Lower lobe of right lung (tissue), 2 donors: ENCODE results near the gene RTN4IP1. TPM values are rescaled to one million over a fixed set of nuclear protein-coding genes. Genes with fewer than 3 reads are reported as not detected.
A peak's percentile ranks its signal among the peaks of the same experiment; 100 is the strongest.

Source experiments
- ATAC-seq, 2 donors: fragments of 200-7000 bp; cut with Tn5 transposase; one replicate each; pipeline ENCODE4 v1.9.1; 2020 to 2022; ENCODE audit warnings: mild to moderate bottlenecking in 2 of 2, moderate library complexity in 2 of 2
- DNase-seq: peaks from one replicate; pipeline ENCODE4 v3.0.0-alpha.2; 2020
- H3K27ac ChIP-seq: fragments of 200-600 bp; one replicate; pipeline ENCODE4 v1.8.0; 2022
- H3K27me3 ChIP-seq: fragments of 200-600 bp; one replicate; pipeline ENCODE4 v1.8.0; 2022; ENCODE audit warnings: low read depth
- H3K36me3 ChIP-seq: fragments of 200-600 bp; one replicate; pipeline ENCODE4 v1.8.0; 2022; ENCODE audit warnings: mild to moderate bottlenecking
- H3K4me1 ChIP-seq: fragments of 200-600 bp; one replicate; pipeline ENCODE4 v1.8.0; 2022
- H3K4me3 ChIP-seq: fragments of 200-600 bp; one replicate; pipeline ENCODE4 v1.8.0; 2022; ENCODE audit warnings: mild to moderate bottlenecking
- H3K9me3 ChIP-seq: fragments of 200-600 bp; one replicate; pipeline ENCODE4 v1.8.0; 2022
- CTCF ChIP-seq: fragments of 200-600 bp; IDR thresholded peaks from one replicate; pipeline ENCODE4 v1.8.0; 2022; ENCODE audit warnings: antibody characterized with exemption, mild to moderate bottlenecking
- intact Hi-C: fragments of 100-400 bp; cut with DNase I; formaldehyde crosslinking; loops from one replicate; pipeline ENCODE4 v1.11.0; 2022
- total RNA-seq: library from RNA; stranded (reverse); fragmentation: NEBNext Ultra II Directional; extraction: Animal tissue kit (Norgen Biotek cat#: 25700); gene quantifications from one replicate; pipeline ENCODE4 v1.2.1, GENCODE V29; 2021
- donor health status: DM: no; HTN: yes; CAD: no; lungs with severe emphysema.

RTN4IP1 gene
- total RNA-seq, 1 donor from 2014 or later = 4.1 TPM

- Histone ChIP-seq H3K36me3 (peaks cover 46% of the 10 kb centered on the region), H3K9me3 (no peaks in the 10 kb centered on the region), H3K4me3 (no peak overlapping the region), H3K27me3 (no peaks in the 10 kb centered on the region), H3K4me1 (peaks cover 11% of the 10 kb centered on the region), H3K27ac (no peak overlapping the region)
- TF ChIP-seq CTCF = no peak
- no peak for ATAC-seq
- intact Hi-C loops = no loop called here
- DNase-seq = no peak
Observed at GRCh38 chr6:106534004-106534403, 95.3 kb downstream of the RTN4IP1 start.

- Histone ChIP-seq H3K4me3 (no peak overlapping the region), H3K27me3 (no peaks in the 10 kb centered on the region), H3K36me3 (peaks cover 48% of the 10 kb centered on the region), H3K4me1 (peaks cover 5% of the 10 kb centered on the region), H3K27ac (no peak overlapping the region), H3K9me3 (no peaks in the 10 kb centered on the region)
- TF ChIP-seq CTCF = no peak
- ATAC-seq (peak; percentile 40 to 69), DNase-seq (no peak)
- intact Hi-C loops = no loop called here
Observed at GRCh38 chr6:106533054-106533453, 96.2 kb downstream of the RTN4IP1 start.

GRCh38 chr6:106530502-106530901 is 98.8 kb downstream of the RTN4IP1 start:
- peaks cover 6% of the 10 kb centered on the region for H3K4me1 ChIP-seq
- H3K27me3 ChIP-seq = no peaks in the 10 kb centered on the region
- TF ChIP-seq CTCF = no peak
- intact Hi-C loops = no loop called here
- H3K27ac ChIP-seq = no peak overlapping the region
- DNase-seq = no peak
- ATAC-seq = no peak
- peaks cover 45% of the 10 kb centered on the region for H3K36me3 ChIP-seq
- H3K9me3 ChIP-seq = no peaks in the 10 kb centered on the region
- H3K4me3 ChIP-seq = no peak overlapping the region

GRCh38 chr6:106530026-106530425 is 99.3 kb downstream of the RTN4IP1 start:
- H3K27me3 ChIP-seq = no peaks in the 10 kb centered on the region
- intact Hi-C loops = no loop called here
- H3K36me3 ChIP-seq = peaks cover 45% of the 10 kb centered on the region
- H3K4me3 ChIP-seq = no peak overlapping the region
- DNase-seq (no peak), ATAC-seq (no peak)
- H3K4me1 ChIP-seq = peaks cover 6% of the 10 kb centered on the region
- no peaks in the 10 kb centered on the region for H3K9me3 ChIP-seq
- no peak overlapping the region for H3K27ac ChIP-seq
- no peak for TF ChIP-seq CTCF

- Histone ChIP-seq H3K4me1 (peaks cover 12% of the 10 kb centered on the region), H3K27ac (no peak overlapping the region), H3K36me3 (peaks cover 45% of the 10 kb centered on the region), H3K4me3 (no peak overlapping the region), H3K9me3 (no peaks in the 10 kb centered on the region), H3K27me3 (no peaks in the 10 kb centered on the region)
- no peak for DNase-seq
- intact Hi-C loops = no loop called here
- no peak for TF ChIP-seq CTCF
- no peak for ATAC-seq
Observed at GRCh38 chr6:106529438-106529837, 99.9 kb downstream of the RTN4IP1 start.

GRCh38 chr6:106528521-106528920 is 100.8 kb downstream of the RTN4IP1 start:
- no peak for DNase-seq
- TF ChIP-seq CTCF = no peak
- Histone ChIP-seq H3K27ac (no peak overlapping the region), H3K4me1 (peaks cover 21% of the 10 kb centered on the region), H3K4me3 (no peak overlapping the region), H3K27me3 (no peaks in the 10 kb centered on the region), H3K36me3 (peaks cover 37% of the 10 kb centered on the region), H3K9me3 (no peaks in the 10 kb centered on the region)
- intact Hi-C loops = no loop called here
- ATAC-seq = no peak
